NCI-H2081 (cell line): ENCODE results near the gene ANXA2.

Source experiments
- DNase-seq, 2 experiments: peaks; one replicate each; lab custom pipeline; 2025; lab: John Stamatoyannopoulos, UW

Gene ANXA2

DNA sequence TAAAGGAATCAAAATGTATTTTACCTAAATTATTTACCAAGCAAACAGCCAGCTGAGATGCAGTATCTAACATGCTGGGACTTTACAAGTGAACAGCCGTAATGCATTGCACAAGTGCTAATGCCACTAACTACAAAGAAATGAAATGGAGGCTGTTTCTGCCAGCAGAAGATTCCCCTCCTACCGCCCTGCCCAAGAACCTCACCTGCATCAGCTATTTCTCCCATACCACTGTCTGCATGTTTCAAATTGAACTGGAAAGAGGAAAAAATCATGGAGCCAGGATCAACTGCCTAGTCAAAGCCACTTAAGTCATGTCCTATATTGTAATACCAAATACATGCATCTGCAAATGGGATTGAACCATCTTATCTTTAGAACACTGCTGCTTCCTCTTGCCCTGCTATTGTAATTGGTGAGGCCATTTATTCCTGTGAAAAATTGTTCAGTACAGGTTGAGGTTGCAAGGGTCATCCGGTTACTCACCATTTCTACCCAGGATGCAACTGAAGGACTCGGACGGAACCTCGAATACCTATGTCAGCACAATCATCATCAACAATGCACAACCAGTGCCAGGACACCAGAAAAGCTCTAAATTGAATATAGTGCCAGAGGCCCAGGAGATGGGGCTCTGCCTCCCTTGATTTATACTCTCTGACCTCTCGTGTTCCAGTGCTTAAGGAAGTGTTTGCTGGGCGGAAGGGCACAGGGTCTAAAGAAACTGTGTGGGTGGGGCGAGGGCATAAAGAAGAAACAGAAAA, 27.5 kb downstream of the ANXA2 start:
- no peak for DNase-seq

GRCh38 chr15:60369696-60370095, 28.1 kb downstream of the ANXA2 start:
- DNase-seq: no peak

- DNase-seq: no peak
Measured at GRCh38 chr15:60364612-60364924, 33.2 kb downstream of the ANXA2 start.

GRCh38 chr15:60363903-60364611, 33.7 kb downstream of the ANXA2 start:
- DNase-seq: no peak

DNA sequence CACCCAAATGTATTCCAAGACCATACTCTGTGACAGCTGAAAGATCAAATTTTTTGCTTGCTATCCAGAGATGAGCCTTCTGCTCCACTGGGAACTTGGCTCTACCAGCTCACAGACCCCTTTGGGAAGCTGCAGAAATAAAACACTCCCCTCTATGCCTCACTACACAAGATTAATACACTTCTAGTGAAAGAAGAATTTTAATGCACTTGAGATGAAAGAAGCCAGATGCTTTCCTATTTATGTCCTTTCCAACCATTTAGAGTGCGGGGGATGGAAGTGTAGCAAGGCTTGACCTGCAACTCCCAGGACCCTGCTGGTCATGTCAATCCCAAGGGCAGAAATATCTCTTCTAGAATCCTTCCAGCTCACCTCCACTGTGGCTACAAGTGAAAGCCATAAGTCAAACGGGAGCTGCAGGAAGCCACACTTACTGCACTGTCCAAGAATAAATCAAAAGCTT, 34.7 kb downstream of the ANXA2 start:
- no peak for DNase-seq

DNA sequence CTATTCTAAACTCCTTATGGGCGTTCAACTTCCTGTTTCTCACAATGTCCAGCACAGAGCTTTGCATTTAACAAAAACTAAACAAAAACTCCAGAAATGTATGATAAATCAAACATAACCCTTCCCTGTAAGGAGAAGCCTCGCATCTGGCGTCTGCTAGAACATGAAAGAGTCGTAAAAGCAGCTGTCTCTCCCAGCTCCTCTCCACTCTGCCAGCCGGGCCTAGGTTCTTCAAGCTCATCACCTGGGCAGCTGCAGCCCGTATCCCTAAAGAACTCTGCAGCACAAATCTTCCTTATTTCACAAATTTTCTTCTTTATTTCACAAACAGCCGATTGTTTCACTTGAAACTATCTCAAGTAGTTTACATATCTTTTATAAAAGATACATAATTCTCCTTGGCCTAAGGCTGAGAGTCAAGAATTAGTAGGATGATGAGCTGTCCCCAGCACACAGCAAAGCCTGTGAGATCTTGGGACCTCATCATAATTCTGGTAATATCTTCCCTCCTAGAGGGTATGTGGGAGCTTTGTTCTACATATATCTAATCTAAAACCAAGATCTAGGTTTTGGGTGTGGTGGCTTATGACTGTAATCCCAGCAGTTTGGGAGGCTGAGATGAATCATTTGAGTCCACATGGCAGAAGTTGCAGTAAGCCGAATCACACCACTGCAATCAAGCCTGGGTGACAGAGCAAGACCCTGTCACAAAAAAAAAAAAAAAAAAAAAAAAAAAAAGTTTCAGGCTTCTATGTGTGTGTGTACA, 35.3 kb downstream of the ANXA2 start:
- no peak for DNase-seq

- DNase-seq: peak; percentile 66 to 81
Measured at GRCh38 chr15:60359738-60360137, 38.0 kb downstream of the ANXA2 start.

DNA sequence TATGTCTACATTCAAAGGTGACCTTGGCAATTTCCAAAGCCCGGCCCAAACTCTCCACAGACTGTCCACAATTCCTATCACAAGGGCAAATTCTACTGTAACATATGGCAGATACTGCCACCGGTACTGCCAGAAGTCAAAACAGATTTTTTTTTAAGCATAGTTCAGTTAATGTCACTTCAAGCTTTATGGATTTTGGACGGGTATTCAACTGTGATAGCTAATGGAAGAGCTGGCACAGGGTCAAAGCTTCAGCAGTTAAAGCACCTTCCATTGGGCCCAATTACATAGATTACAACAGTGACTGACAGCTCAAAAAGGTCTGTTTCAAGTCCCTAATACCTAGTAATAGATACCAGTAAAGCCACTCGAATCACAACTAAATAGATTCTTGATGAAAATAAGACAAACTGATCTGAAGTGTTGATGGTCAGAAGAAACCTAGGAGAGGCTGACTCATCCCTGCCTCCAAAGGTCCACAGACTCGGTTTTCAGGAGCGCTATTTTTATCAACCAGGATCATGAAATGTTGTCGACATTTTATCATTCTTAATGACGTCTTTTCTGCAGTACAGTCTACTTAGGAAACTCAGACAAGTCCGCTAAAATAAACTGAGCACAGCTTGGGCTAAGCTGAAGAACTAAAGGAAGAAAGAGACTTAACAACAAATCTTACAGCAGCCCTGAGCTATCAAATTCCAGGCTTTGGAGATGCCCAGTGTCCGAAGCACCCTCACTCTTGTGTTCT, 38.7 kb downstream of the ANXA2 start:
- DNase-seq: peak; percentile 85 to 95

DNA sequence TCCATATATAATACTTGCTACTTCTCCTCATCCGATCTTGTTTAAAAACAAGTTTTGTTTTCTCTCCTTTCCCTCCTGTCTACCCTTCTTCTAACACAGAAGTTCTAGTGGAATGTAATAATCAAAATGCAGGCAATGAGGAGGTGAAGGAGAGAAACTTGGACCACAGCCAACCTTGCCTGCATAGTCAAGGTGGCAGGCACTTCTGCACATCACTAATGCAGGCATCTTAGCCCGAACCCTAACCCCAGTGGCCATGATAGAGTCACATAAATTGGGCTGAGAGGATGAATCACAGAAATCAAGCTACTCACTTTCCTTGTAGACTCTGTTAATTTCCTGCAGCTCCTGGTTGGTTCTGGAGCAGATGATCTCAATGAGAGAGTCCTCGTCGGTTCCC, 41.0 kb downstream of the ANXA2 start:
- DNase-seq: no peak

GRCh38 chr15:60355148-60355857, 42.5 kb downstream of the ANXA2 start:
- no peak for DNase-seq

DNA sequence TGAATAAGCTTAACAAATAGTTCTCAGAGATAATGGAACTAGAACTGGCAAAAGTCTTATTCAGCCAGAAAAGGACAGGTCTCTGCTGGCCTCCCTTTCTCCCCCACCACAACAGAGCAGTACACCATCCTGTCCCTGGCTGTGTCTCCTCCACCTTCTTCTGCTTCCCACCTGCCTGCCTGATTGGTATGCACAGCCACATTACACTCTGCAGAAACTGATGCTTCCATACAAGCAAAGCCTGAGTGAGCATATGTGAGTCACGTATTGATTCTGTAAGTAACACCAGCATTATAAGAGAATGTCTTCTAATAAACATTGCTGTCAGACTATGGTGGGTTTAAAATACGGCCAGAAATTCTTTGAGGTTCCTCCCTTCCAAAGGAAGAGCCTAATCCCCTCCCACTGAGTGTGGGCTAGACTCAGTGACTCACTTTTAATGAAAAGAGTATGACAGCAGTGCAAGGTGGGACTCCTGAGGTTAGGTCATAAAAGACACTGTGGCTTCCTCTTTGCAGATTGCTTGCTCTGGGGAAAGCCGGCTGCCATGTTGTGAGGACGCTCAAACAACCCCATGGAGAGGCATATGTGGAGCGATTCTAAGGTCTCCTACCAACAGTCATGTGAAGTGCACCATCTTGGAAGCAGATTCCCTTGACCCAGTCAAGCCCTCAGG, 44.4 kb downstream of the ANXA2 start:
- no peak for DNase-seq

DNA sequence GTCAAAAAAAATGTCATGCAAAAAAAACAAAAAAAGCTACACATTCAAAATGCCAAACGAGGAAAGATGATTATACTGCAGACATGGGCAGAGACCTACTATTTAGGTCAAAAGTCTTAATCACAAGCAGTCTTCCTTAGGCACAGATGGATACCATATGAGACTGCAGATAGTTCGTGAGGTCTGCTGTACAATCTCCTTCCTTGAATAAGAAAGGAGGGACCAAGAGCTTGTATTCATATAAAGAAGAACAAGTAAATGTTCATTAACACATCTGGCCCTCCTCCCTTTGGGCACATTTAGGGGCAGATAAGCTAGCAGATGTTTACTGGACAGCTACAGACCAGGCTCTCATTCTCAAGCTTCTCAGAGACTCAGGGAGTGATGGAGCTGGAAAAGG, 45.3 kb downstream of the ANXA2 start:
- no peak for DNase-seq

GRCh38 chr15:60351066-60351465, 46.7 kb downstream of the ANXA2 start:
- no peak for DNase-seq

DNA sequence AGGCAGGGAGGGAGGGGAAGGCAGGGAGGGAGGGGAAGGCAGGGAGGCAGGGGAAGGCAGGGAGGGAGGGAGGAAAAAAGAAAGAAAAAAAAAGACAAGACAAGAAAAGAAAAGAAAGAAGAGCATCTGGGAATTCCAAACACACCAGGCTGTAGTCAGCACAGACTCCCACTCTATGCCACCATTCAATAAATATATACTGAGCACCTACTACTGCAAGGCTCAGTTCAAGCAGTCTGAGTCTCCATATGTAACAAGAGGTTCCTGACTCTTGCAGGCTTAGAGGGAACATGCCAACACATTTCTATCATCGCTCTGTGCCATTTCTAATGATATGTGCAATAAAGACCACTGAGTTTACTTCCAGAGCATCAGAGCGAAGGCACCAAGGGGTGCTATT, 47.7 kb downstream of the ANXA2 start:
- DNase-seq: no peak

GRCh38 chr15:60349589-60349988, 48.2 kb downstream of the ANXA2 start:
- no peak for DNase-seq

DNA sequence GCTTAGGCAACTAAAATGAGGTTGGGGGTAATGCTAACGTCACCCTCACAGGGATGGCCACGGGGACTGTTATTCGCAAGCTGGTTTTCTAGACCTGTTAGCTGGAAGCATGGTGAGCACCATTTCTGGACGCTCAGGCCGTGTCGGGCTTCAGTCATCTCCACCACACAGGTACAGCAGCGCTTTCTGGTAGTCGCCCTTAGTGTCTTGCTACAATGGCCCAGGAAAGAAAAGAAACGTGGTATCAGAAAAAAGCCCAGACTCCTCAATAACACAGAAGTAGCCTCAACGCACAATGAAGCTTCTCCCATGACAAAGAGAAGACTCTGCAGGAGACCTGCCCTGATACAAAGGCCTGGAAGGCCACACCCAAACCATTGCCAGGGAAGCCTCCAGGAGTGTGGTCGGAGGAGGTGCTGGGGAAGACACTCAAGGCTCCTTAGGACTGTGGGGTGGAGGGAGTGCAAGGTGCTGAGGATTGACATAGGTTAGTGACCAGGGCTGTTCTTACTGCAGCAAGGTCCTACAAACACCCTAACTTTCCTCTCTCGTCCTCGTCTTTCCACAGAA, 50.2 kb downstream of the ANXA2 start:
- no peak for DNase-seq

GRCh38 chr15:60346653-60347052, 51.1 kb downstream of the ANXA2 start:
- DNase-seq: no peak

- DNase-seq: no peak
Measured at GRCh38 chr15:60346077-60346476, 51.7 kb downstream of the ANXA2 start.

DNA sequence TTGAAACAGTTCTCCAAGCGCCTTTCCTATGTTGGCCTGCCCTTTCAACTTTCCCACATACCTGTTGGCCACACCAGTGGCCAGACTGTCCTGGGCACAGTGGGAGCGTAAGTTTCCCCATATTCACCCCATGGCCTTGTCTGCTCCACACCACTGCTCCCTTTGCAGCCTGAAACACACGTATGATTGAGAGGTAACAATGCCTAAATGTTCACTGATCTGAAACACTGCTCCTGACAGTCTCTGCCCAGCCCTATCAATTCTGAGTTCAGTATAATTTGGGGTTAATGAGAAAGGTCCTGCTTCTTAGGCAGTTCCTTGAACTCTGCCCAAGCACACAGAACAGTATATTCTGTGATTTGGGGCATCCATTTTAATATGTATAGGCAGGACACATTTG, 52.2 kb downstream of the ANXA2 start:
- no peak for DNase-seq

- DNase-seq: no peak
Measured at GRCh38 chr15:60344987-60345386, 52.8 kb downstream of the ANXA2 start.

DNA sequence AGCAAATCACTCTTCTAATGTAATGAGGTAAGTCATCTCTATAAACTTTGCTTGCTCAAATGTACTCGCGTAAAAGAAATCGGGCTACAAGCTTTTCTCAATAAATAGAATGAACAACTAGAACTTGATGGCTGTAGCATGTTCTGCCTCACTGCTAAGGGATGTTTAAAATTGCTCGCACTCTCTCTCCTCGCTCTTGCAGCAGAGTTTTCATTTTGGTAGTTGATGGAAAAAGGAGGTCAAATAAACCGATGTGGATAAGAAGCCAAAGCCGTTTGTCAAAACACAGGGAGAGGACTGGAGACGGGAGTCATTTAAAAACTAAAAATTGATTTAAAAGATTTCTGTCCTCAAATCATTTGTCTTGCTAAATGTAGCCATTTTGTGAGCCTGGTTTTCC, 53.3 kb downstream of the ANXA2 start:
- DNase-seq: no peak
